Non-pigmented ciliary epithelial cell (primary cell): ENCODE data around the gene ATXN7L1.

Source experiments
- DNase-seq: peaks from one replicate; pipeline ENCODE4 v3.0.0-alpha.2; 2010; ENCODE audit warnings: low read depth

ATXN7L1 gene

DNA sequence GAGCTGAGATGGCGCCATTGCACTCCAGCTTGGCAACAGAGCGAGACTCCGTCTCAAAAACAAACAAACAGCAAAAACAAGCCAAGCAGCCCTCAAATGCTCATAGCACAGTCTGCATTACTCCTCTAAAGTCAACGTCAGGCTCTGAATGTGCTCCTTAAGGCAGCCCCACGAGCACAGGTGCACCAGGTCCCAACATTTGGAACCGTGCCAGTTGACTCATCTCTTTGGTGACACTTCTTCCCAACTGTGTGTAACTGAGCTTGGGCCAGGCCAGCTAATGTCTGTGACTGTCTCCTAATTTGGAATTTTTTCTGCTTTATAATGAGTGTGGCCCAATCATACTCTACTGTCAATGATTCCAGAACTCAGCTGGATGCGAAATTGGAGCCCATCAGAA is 228.8 kb downstream of the ATXN7L1 start:
- DNase-seq = no peak

DNA sequence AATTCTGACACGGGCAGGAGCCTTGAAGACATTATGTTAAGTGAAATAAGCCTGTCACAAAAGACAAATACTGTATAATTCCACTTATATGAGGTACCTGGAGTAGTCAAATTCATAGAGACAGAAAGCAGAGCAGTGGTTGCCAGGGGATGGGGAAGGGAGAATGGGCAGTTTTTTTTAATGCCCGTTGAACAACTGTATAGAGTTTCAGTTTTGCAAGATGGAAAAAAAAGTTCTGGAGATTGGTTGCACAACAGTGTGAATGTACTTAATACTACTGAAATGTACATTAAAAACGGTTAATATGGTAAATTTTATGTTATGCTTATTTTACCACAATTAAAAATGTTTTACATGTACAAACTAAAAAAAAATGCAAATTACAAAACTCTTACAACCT is 231.5 kb downstream of the ATXN7L1 start:
- DNase-seq = no peak

DNA sequence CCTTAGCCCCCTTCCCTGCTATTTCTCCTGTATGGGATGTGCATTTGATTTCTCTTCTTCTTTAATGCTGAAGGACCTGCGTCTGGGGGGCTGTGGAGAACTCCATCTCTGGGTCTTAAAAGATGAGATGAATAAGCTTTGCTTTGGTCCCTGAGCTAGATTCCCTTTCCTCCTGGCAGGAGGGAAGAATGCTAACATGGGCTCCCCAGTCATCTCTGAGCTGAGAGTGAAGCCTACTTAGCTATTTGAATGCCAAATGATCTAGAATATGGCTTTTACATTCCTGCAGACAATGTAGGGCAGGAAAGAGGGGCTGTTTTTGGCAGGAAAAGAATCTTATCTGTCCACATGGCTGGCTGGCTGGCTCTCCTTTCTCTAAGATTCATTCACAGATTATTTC is 232.5 kb downstream of the ATXN7L1 start:
- no peak for DNase-seq

DNA sequence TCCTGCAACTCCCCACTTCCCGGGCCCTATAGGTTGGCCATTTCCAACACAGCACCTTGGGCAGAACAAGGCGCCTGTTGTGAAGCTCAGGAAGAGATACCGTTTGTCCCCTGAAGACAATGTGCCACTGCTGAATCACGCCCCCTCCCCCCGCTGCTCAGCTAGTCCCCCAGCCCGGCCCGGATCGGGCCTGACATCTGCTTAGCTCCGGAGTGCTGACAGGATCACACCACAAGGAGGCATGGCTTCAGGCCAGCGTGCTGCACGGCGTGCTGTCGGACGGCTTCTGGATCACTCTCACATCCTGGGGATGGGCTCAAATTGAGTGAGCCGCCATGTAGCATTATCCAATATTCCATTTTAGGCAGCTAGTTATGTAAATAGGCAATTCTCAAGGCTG is 233.0 kb downstream of the ATXN7L1 start:
- no peak for DNase-seq

DNA sequence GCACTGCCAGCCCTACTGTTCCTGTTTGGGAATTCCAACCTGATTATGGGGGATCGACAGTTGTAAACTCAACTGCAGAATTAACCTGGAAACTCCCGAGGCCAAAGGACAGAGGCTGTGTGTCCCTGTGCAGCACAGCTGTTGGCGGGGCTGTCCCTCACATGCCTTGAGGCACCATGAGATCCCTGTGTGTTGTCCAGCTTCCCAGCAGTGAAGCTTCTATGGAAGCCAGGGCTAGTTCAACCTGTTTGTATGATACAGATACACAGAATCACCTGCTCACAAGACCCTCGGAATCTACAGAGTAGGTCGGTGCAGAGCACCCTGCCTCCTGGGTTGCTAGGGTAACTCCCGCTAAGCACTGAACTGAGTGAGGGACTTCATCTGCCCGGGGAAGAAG is 234.1 kb downstream of the ATXN7L1 start:
- no peak for DNase-seq

DNA sequence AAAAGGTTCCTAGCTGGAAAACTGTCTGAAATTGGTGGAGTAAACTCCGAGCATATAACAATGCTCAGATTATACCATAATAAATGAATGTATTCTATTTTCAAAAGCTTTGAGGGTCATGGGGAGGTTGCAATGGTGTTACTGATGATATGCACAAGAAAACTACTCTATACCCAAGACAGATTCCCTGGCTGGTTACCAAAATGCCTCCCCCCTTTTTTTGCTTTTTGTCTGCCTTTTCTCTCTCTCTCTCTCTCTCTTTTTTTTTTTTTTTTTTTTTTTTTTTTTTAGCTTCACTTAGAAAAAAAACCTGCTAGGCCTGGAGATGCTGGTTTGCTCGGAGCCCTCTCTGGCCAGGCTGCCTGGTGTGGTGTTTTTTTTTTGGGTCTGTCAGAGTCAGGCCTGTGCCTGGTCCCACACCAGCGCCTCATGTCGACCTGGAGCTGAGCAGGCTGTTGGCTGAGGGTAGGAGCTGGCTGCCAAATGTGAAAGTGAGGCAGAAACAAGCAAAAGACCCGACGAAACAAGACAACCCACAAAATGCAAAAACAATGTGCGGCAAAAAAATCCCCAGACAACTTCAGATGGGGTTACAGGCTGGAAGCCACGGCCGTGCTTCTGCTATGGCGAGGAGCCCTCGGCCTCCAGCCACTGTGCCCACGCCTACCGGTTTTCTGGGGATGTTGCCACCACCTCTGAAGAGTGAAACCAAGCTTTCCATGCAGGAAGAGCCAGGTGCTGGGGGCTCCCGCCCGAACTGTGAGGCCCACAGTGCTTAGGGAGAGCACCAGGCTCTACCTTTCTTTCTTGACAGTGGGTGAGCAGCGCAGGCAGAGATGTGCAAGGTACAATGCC is 235.2 kb downstream of the ATXN7L1 start:
- no peak for DNase-seq

DNA sequence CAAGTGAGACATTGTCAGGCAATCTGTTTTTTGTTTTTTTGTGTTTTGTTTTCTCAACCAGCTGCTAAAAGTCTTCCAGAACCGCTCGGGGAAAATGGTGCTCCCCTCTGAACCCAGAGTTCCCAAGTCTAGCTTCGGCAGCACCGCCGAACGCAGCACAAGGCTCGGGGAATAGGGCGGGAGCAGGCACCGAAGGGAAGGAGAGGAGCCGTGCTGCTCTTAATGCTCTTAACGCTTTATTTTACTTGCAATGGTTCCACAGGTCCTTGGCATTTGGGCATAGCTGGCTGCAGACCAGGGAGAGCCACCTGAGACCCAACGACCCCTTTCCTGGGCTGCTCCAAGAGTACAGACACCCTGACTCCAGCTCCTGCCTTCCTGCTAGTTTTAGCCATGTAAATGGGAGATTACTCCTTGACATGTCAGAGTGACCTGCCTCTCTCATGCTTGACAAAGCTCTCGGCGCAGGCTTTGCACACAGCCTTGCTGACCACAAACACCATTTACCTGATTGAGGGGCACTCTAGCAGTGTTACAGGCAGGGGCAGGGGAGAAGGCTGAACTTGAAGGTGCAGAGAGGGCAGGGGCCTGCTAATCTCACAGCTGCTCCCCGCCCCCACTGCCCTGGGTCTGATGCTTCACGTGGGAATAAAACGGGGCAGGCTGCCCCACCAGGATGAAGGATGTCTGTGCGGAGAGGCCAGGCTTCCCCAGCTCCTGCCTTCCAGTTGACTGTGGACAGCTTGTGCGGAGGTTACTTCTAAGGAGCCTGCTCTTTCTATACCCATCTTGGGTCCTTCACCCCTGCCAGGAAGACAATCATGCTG is 236.5 kb downstream of the ATXN7L1 start:
- DNase-seq = no peak

DNA sequence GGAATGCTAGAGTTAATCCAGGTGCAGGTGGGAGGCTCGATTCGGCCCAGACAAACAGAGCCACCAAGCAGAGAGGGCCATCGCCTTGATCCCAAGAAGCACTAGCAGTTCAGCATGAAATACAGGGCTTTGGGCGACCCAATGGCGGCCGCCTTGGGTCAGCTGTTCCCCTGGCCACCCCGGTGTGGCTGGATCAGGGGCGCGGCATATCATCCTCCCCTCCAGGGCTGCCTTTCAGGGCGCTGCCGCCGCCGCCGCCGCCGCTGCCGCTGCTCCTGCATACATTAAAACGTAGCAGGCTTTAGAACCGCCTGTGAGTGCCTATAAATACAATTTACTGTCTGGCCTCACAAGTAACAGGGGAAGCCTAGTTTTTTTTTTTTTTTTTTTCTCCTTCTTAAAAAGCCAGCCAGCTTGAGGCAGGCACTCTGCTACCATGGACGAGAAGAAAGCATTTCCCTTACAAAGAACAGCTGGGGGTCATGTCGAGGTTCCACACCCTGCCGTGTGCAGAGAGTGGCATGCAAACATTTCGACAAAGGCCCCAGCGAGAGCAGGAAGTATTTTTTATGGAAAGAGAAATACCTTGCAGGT is 237.4 kb downstream of the ATXN7L1 start:
- no peak for DNase-seq

DNA sequence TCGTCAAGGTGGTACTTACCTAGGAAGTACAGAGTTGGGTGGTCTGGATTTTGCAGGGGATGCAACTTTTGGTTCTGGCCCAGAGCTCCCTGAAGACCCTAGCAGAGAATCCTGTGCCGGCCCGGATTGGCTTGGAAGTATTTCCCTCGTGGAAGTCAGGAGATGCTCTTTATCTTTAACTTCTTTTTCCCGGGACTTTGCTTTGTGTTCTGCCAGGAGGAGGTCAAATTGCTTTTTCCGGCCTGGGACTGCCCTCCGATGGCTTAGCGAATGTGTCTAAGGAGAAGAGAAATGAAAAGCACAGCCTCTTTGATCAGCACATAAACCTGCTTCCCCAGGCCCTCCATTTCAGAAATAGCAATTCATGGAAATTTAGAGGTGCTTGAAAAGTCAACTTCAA is 238.1 kb downstream of the ATXN7L1 start:
- no peak for DNase-seq

DNA sequence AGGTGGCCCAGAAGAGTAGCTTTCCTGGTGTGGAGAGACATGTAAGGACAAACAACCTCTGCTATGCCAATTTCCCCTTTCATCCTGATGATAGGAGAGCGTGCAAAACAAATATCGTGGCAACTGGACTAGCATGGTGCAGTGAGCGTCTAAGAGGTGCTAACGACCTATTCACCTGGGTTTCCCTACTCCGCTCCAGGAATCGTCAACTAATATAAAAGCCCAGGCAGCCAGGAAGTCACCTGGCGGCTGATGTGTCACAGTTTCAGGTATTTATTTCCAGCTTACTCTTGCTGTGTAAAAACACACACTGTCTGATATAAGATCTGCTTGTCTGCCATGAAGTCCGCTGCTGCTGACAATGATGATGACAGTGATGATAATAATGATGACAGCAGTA is 238.6 kb downstream of the ATXN7L1 start:
- DNase-seq = no peak

DNA sequence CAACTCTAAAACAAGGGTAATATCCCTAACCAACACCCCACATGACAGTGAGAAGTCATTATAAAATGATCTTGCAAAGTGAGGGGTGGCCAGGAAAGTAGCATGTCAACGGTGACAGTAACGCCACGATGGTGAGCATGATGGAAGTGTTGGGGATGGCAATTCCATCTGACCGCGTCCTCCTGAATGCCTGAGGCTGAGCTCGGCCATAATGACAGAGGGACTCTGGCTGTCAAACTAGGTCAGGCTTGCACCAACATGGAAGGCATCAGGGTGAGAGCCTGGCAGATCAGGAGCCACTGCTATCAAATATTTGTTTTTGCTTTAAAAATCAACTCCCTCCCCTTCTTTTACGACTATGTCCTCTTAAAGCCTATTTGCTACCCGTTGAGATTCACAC is 239.4 kb downstream of the ATXN7L1 start:
- no peak for DNase-seq

DNA sequence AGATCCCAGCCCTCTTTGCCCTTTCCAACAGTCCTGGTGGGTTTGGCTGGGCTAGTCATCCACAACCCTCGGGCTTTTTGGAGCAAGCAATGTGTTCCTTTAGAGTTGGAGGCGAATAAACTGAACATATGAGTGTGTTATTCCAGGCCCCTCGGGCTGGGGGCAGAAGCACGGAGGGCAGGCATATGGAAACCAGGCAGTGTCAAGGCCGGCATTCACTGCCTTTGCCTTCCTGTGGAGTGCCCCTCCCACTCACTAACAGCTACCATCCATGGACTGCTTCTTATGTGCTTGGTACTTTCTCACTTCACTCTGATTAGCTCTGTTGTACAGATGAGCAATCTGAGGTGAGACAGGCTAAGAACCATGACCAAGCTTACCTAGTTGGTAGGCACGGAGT is 241.2 kb downstream of the ATXN7L1 start:
- no peak for DNase-seq

DNA sequence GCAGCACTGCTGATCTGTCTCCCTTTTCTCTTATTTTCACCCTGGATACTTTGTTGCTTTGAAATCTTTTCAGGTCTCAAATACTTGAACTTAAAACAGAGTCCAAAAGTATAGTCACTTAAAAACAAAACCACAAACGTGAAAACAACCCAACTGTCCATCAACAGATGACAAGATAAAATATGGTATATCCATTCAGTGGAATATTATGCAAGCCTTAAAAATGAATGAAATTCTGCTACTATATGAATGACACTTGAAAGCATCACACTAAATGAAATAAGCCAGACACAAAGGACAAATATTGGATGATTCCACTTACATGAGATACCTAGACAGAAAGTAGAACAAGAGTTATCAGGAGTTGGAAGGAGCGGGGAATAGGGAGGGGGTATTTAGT is 250.4 kb downstream of the ATXN7L1 start:
- no peak for DNase-seq

DNA sequence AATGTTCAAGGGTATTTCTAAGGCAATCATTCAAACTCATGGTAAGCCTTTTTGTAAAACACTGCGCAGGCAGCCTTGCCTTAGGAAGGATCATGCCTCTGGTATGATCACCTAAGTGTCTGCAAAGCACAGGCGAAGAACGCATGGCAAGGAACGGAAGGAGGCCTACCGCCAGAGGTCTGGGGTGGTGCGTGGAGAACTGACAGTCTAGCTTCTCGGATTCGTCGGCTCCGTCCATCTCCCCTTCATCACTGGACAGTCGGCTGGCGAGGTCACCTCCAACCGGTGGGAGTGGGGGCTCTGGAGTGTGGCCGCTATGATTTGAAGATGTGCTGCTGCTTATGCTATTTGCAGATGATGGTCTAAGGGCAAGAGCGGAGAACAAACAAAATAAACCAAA is 252.5 kb downstream of the ATXN7L1 start:
- no peak for DNase-seq

DNA sequence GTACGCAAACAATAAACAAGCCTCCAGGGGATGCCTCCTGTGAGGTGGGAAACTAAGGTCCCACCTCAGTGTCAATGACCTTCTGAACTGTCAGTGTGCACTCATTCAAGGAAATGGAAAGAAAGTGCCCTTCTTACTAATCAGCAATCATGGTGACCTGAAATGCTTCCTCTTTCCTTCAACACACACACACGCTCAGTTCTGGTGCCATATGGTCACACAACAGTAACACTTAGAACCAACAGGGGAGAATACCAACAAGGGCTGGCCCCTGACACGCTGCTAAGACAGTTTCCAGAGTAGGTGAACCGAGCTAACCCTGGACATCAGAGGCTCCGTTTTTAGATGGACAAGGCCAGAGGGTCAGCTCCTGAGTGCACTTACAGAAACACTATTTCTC is 253.0 kb downstream of the ATXN7L1 start:
- DNase-seq = no peak

DNA sequence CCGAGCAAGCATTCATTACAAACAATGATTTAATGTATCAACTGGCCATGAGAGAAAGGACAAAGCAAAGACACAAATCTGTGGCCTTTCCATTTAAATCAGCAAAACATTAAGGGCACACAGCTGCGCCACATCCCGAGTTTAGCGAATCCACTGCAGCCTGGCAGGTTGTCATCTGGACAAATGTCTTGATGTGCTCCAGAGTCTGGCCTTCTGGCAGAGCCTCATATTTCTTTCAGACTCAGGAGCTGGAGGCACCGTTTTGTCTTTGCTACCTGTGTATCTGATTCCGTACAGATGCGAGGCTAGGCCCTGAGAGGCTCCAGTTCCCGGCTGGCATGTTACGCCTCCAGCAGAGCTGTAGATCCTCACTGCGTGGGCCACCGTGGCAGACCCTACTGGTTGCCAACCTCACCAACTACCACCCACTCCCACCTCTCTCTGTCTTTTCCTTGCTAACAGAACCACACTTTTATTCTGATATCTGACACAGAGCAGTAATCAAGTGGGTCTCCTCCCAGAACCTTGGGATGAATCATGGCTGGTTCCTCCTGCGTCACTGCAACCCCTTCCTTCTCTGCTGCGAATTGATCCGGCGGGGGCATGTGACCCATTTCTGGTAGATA is 254.2 kb downstream of the ATXN7L1 start:
- DNase-seq = no peak

DNA sequence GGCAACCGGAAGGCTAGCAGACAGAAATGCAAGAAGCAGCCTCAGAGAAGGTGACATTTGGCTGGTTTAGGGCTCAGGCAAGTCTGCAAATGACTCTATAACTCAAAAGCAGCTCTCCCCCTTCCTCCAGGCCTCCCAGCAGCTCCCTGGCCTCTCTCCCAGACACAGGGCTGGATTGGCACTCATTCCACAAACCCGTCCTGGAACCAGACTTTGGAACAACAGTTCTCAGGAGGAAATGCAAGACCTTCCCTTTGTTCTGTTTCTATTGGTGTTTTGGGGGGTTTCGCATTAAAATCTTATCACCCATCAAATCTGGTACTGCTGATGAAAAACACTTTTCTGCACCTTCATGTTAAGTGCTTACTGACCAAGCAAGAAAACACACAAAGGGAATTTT is 254.8 kb downstream of the ATXN7L1 start:
- no peak for DNase-seq

DNA sequence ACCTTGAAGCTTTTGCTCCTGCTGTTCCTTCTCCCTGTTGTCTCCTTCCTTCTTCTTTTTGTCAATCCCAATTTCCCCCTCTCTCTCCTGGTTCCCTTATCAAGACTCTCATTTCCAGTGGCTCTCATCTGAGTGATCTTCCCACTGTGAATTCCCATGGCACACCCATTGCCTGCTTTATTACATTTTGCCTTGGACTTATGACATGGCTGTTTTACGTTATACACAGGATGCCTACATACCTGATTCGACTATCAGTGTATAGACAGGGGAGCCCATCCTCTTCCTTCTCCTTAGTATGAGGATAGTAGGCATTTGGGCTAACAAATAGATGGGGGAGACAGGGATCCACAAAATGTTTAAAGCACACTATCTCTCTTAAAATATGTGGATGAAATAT is 255.2 kb downstream of the ATXN7L1 start:
- no peak for DNase-seq

DNA sequence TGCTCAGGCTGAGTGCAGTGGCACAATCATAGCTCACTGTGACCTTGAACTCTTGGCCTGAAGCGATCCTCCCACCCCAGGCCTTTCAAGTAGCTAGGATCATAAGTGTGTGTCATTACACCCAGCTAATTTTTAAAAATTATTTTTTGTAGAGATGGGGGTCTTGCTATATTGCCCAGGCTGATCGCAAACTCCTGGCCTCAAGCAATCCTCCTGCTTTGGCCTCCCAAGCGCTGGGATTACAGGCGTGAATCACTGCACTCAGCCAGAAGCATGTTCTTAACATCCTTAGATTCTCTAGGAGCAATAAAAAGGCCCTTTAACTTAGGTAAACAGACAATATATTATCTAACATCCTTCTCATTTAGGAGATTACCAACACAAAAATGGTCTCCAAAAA is 256.8 kb downstream of the ATXN7L1 start:
- DNase-seq = no peak

DNA sequence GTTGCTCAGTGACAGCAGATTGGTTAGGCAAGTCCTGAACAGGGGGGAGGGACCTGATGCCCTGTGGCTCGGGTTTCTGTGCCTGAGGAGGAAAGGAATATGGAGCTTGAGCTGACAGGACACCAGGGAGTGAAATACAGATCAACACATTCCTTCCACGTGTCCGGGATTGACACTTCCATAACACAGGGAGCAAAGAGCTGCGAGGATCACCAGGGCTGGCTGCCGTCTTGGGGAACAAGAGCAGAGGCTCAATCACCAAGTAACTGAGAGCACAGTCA is 258.4 kb downstream of the ATXN7L1 start:
- DNase-seq = no peak

DNA sequence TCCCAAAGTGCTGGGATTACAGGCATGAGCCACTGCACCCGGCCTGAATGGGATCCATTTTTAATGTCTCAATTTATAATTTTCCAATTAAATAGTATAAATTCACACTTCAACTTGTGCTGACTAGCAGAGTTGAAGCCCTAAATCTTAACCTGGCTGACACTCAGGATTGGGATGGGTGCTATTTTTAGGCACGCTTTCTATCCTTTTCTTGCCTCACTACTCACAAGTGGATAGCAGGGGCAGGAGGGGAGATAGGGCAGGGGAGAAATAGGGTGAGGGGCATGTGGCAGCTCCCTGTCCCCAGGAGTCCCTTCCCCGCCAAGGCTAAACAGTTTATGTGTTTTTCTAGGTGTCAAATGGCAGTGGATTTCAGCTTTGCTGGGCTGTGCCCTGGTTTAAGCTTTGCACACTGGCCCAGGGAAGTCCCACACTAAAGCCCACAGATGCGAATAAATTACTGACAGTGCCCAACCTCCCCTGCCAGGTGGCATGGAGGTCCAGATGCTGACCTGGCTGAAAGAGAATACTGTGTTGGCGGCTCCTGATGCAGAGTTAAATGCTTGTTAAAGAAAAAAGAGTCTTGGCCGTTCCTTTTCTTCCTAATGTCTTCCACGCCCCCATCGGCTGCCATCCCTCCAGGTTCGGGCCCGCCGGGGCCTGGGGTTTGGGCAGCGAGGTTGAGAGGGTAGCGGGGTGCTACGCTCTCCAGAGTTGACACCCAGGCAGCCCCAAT is 259.0 kb downstream of the ATXN7L1 start:
- DNase-seq = no peak

DNA sequence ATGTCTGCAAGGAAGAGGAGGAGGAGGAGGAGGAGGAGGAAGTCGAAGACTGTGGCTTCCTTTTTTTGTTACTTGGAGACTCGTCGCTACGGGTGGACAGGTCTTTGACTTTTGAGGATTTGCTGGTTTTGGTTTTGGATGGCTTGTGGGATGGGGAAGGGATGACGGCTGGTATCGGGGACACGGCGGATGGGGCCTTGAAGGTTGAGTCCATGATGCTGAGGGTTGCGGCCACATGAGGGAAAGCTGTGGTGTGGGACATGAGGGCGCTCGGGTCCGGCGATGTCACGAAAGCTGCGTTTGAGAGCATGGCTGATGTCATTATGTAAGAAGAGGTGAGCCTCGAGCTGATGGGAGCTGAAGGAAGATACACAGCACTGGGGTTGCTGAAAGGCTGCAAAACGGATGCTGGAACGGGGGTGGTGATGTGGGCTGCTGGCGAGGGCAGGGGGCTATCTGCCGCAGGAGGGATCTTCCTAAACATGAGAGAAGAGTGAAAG is 262.0 kb downstream of the ATXN7L1 start:
- DNase-seq = no peak
